SU-DHL-6 (cell line): Measurements from ENCODE around the gene ICA1.

Source experiments
- H2AFZ ChIP-seq: fragments of 200-600 bp; sonication (generic); 2 replicates; pipeline ENCODE4 v1.6.1; 2014; ENCODE audit warnings: low read depth, mild to moderate bottlenecking, moderate library complexity, mixed read lengths, antibody characterized with exemption, low read length; ENCODE audit not compliant: severe bottlenecking
- H3F3A ChIP-seq: fragments of 200-600 bp; shearing (Covaris generic); 2 replicates; pipeline ENCODE4 v1.6.0; 2016; ENCODE audit warnings: antibody characterized with exemption, mild to moderate bottlenecking; ENCODE audit not compliant: insufficient read depth
- H3K27ac ChIP-seq: fragments of 200-600 bp; sonication (generic); 2 replicates; pipeline ENCODE4 v1.5.1; 2016; ENCODE audit warnings: low read depth, mild to moderate bottlenecking, low read length, moderate library complexity, mixed read lengths
- H3K27me3 ChIP-seq: fragments of 200-600 bp; sonication (generic), shearing (Covaris generic); 2 replicates; pipeline ENCODE4 v1.6.0; 2014; ENCODE audit warnings: mild to moderate bottlenecking, low read length
- H3K36me3 ChIP-seq: fragments of 200-600 bp; sonication (generic); 2 replicates; pipeline ENCODE4 v1.6.1; 2014; ENCODE audit warnings: mild to moderate bottlenecking, low read length, mixed read lengths
- H3K4me2 ChIP-seq: fragments of 300-600, 200-600 bp; shearing (Covaris generic), sonication (generic); 2 replicates; pipeline ENCODE4 v1.6.0; 2014; ENCODE audit warnings: low read length, low read depth, mild to moderate bottlenecking; ENCODE audit not compliant: poor library complexity, severe bottlenecking
- H3K4me3 ChIP-seq: fragments of 200-600 bp; sonication (generic); 2 replicates; pipeline ENCODE4 v1.5.1; 2014; ENCODE audit warnings: antibody characterized with exemption, low read length, mild to moderate bottlenecking, mixed read lengths; ENCODE audit not compliant: insufficient read depth, poor library complexity, severe bottlenecking
- H3K79me2 ChIP-seq: fragments of 200-600 bp; sonication (generic); 2 replicates; pipeline ENCODE4 v1.6.1; 2014; ENCODE audit warnings: mild to moderate bottlenecking, low read length, moderate library complexity; ENCODE audit not compliant: insufficient read depth
- H3K9ac ChIP-seq: fragments of 200-600 bp; sonication (generic); 2 replicates; pipeline ENCODE4 v1.7.0; 2014; ENCODE audit warnings: mild to moderate bottlenecking, low read length
- H3K9me2 ChIP-seq: fragments of 200-600 bp; sonication (generic); replicated peaks from 2 replicates; pipeline ENCODE4 v1.6.1; 2014; ENCODE audit warnings: low read length; ENCODE audit not compliant: insufficient read depth
- H3K9me3 ChIP-seq: fragments of 200-600 bp; sonication (generic); 2 replicates; pipeline ENCODE4 v1.6.1; 2014; ENCODE audit warnings: low read length, mixed read lengths; ENCODE audit not compliant: insufficient read depth
- H4K20me1 ChIP-seq: fragments of 200-600 bp; sonication (generic); 2 replicates; pipeline ENCODE4 v1.6.1; 2014; ENCODE audit warnings: low read depth, mild to moderate bottlenecking, antibody characterized with exemption, low read length, moderate library complexity, mixed read lengths
- CTCF ChIP-seq: fragments of 200-600 bp; sonication (generic); IDR thresholded peaks from one replicate; pipeline ENCODE4 v1.5.1; 2017; ENCODE audit warnings: antibody characterized with exemption, mild to moderate bottlenecking, low read length, moderate library complexity; ENCODE audit not compliant: insufficient read depth, poor library complexity, severe bottlenecking
- EZH2phosphoT487 ChIP-seq: fragments of 200-600 bp; sonication (generic), shearing (Covaris generic); conservative IDR thresholded peaks from 2 replicates; pipeline ENCODE4 v1.6.1; 2018; ENCODE audit warnings: mild to moderate bottlenecking, antibody characterized with exemption, low read length, moderate library complexity, mixed read lengths

ICA1 gene

GRCh38 chr7:8286118-8286517 is 24.2 kb upstream of the ICA1 start:
- Histone ChIP-seq H2AFZ (no peak overlapping the region), H3K79me2 (no peaks in the 10 kb centered on the region), H4K20me1 (no peaks in the 10 kb centered on the region), H3K27me3 (0 out of 2 replicates have a peak, but pooled peaks cover 4% of the 10 kb centered on the region), H3K27ac (no peak overlapping the region), H3F3A (no peaks in the 10 kb centered on the region), H3K4me2 (no peak overlapping the region), H3K9me3 (no peaks in the 10 kb centered on the region), H3K36me3 (no peaks in the 10 kb centered on the region), H3K9ac (no peak overlapping the region), H3K9me2 (no peaks in the 10 kb centered on the region), H3K4me3 (no peak overlapping the region)
- TF ChIP-seq EZH2phosphoT487 (no peak), CTCF (no peak)

GRCh38 chr7:8285155-8285554 is 23.2 kb upstream of the ICA1 start:
- Histone ChIP-seq H3K79me2 (no peaks in the 10 kb centered on the region), H3K9me2 (no peaks in the 10 kb centered on the region), H3K36me3 (no peaks in the 10 kb centered on the region), H3K9ac (no peak overlapping the region), H3K4me2 (no peak overlapping the region), H3K27ac (no peak overlapping the region), H3K9me3 (no peaks in the 10 kb centered on the region), H3F3A (no peaks in the 10 kb centered on the region), H4K20me1 (no peaks in the 10 kb centered on the region), H3K27me3 (0 out of 2 replicates have a peak, but pooled peaks cover 4% of the 10 kb centered on the region), H3K4me3 (no peak overlapping the region), H2AFZ (no peak overlapping the region)
- no peak for TF ChIP-seq CTCF
- no peak for TF ChIP-seq EZH2phosphoT487

- Histone ChIP-seq H3K79me2 (no peaks in the 10 kb centered on the region), H3K27me3 (0 out of 2 replicates have a peak, but pooled peaks cover 4% of the 10 kb centered on the region), H2AFZ (no peak overlapping the region), H3K4me2 (no peak overlapping the region), H4K20me1 (no peaks in the 10 kb centered on the region), H3K36me3 (no peaks in the 10 kb centered on the region), H3K9me2 (no peaks in the 10 kb centered on the region), H3K9me3 (no peaks in the 10 kb centered on the region), H3K4me3 (no peak overlapping the region), H3F3A (no peaks in the 10 kb centered on the region), H3K27ac (no peak overlapping the region), H3K9ac (no peak overlapping the region)
- TF ChIP-seq EZH2phosphoT487 (no peak), CTCF (no peak)
These were observed 22.6 kb upstream of the ICA1 start for GRCh38 chr7:8284606-8285005.

- Histone ChIP-seq H4K20me1 (no peaks in the 10 kb centered on the region), H3K4me2 (no peak overlapping the region), H3K27me3 (0 out of 2 replicates have a peak, but pooled peaks cover 4% of the 10 kb centered on the region), H3F3A (no peaks in the 10 kb centered on the region), H3K27ac (no peak overlapping the region), H3K36me3 (no peaks in the 10 kb centered on the region), H3K79me2 (no peaks in the 10 kb centered on the region), H3K9ac (no peak overlapping the region), H3K4me3 (no peak overlapping the region), H3K9me2 (no peaks in the 10 kb centered on the region), H3K9me3 (no peaks in the 10 kb centered on the region), H2AFZ (no peak overlapping the region)
- TF ChIP-seq EZH2phosphoT487 (no peak), CTCF (no peak)
These were observed 22.0 kb upstream of the ICA1 start for GRCh38 chr7:8283968-8284367.
